T1000 (cell line): ENCODE data around the gene SPATA1.
A peak's percentile ranks its signal among the peaks of the same experiment; 100 is the strongest.
"Not testable (repeated sequence)": the region's sequence is repeated elsewhere in the genome, so short reads cannot be mapped to it uniquely, and the experiment has no call there.

Experiments
- DNase-seq: peaks from one replicate; lab custom pipeline; 2025; ENCODE audit warnings: mixed read lengths; lab: John Stamatoyannopoulos, UW

The SPATA1 gene

GRCh38 chr1:84587099-84587498, 80.9 kb downstream of the SPATA1 start:
- DNase-seq = no peak

GRCh38 chr1:84594959-84595358, 88.8 kb downstream of the SPATA1 start:
- not testable (repeated sequence) for DNase-seq

GRCh38 chr1:84597011-84597410, 90.8 kb downstream of the SPATA1 start:
- no peak for DNase-seq

- DNase-seq = no peak
Observed at GRCh38 chr1:84598418-84598817, 92.2 kb downstream of the SPATA1 start.

GRCh38 chr1:84598846-84599741, 92.9 kb downstream of the SPATA1 start:
- peak; percentile 10 for DNase-seq

- DNase-seq = no peak
Observed at GRCh38 chr1:84600796-84601195, 94.6 kb downstream of the SPATA1 start.

- no peak for DNase-seq
Observed at GRCh38 chr1:84603223-84603622, 97.0 kb downstream of the SPATA1 start.

- peak; percentile 84 for DNase-seq
Observed at GRCh38 chr1:84603941-84604830, 98.0 kb downstream of the SPATA1 start.

GRCh38 chr1:84605157-84605556, 99.0 kb downstream of the SPATA1 start:
- no peak for DNase-seq

- no peak for DNase-seq
Observed at GRCh38 chr1:84606977-84607376, 100.8 kb downstream of the SPATA1 start.

GRCh38 chr1:84611091-84611490, 104.9 kb downstream of the SPATA1 start:
- DNase-seq = no peak

GRCh38 chr1:84611796-84612195, 105.6 kb downstream of the SPATA1 start:
- DNase-seq = no peak

- DNase-seq = no peak
Observed at GRCh38 chr1:84613026-84613425, 106.8 kb downstream of the SPATA1 start.

- no peak for DNase-seq
Observed at GRCh38 chr1:84613887-84614286, 107.7 kb downstream of the SPATA1 start.

GRCh38 chr1:84615790-84616189, 109.6 kb downstream of the SPATA1 start:
- DNase-seq = no peak
